GM12891 (cell line): Measurements from ENCODE around the gene COG7.
"Not testable (repeated sequence)": the region's sequence is repeated elsewhere in the genome, so short reads cannot be mapped to it uniquely, and the experiment has no call there.

Source experiments
- DNase-seq: peaks from one replicate; pipeline ENCODE4 v3.0.0; 2011; ENCODE audit warnings: low spot score; ENCODE audit not compliant: insufficient read length
- FAIRE-seq: peaks from 2 replicates; lab custom pipeline; 2011; peaks lifted over from hg19 to GRCh38; lab: Jason Lieb, UNC
- PAX5 ChIP-seq: IDR thresholded peaks from 2 replicates; pipeline ENCODE4 v1.6.1; 2011; ENCODE audit warnings: low read length, moderate library complexity, mild to moderate bottlenecking; ENCODE audit not compliant: insufficient read depth, severe bottlenecking
- POLR2A ChIP-seq: IDR thresholded peaks from 2 replicates; pipeline ENCODE4 v1.6.1; 2011; ENCODE audit warnings: low read depth, low read length, control low read depth
- POLR2AphosphoS5 ChIP-seq: IDR thresholded peaks from 2 replicates; pipeline ENCODE4 v1.6.1; 2011; ENCODE audit warnings: low read depth, low read length, control low read depth
- POU2F2 ChIP-seq: IDR thresholded peaks from 2 replicates; pipeline ENCODE4 v1.6.1; 2011; ENCODE audit warnings: low read depth, mild to moderate bottlenecking, control low read depth, low read length, moderate library complexity
- SPI1 ChIP-seq: IDR thresholded peaks from 2 replicates; pipeline ENCODE4 v1.6.1; 2011; ENCODE audit warnings: low read depth, low read length, control low read depth
- TAF1 ChIP-seq: IDR thresholded peaks from 2 replicates; pipeline ENCODE4 v1.6.1; 2011; ENCODE audit warnings: low read depth, low read length, control low read depth

Gene COG7

DNA sequence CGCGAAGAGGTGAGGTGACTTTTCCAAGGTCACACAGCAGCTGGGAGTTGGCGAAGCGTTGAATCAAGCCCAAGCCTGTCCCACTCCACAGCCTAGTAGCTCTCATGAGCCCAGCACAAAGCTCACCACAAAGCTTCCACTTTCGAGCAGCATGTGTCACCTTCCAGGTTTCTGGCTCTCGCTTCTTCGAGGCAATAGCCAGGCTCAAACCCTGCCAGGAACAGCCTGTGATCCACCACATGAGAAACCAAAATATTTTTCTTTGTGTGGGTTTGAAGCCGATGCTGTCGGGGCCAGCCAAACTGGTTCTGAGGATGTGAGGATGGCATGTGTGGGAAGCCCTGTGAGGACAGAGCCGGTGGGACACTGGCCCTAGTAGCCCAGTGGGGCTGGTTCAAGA lies 68.1 kb downstream of the COG7 start:
- no peak for TF ChIP-seq POU2F2
- no peak for TF ChIP-seq SPI1
- TF ChIP-seq POLR2AphosphoS5: no peak
- no peak for TF ChIP-seq TAF1
- TF ChIP-seq POLR2A: no peak
- TF ChIP-seq PAX5: no peak
- DNase-seq: no peak
- FAIRE-seq: no peak

DNA sequence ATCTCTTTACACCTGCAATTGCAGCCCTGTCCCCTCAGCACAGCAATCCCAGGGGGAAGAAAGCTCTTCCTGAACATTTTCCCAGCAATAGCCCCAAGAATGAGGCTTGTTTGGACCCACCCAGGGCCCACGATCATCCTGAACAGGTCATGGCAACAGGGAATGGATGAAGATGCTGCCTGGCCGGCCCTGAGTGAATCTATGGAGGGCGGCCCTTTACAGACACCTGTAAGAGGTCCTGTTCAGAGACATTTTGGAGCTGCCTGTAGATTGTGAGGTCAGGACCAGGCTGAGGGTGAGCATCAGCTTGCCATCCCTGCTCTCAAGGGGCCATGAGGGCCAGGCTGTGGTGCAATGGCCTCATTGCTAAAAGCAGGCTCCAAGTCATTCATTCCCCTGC lies 69.1 kb downstream of the COG7 start:
- DNase-seq (no peak), FAIRE-seq (no peak)
- TF ChIP-seq POLR2AphosphoS5 (no peak), POU2F2 (no peak), PAX5 (no peak), SPI1 (no peak), POLR2A (no peak), TAF1 (no peak)

DNA sequence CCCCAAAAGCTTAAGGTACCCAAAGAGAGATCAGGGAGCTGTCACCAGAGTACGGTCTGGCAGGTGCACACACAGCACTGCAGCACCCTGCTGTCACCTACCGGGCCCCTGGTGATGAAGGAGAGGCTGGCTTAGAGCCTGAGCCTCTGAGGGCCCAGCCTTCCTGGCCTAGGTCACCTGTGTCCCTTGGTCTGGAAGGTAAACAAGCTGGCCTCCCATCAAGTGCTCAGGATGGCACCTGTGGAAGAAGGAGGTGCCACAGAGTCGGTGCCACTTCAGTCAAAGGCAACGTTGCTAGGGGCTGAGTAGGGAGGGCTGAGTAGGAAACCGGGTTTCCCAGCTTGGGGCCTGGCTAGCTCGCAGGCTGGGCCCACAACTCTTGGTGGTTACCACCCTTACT lies 70.7 kb downstream of the COG7 start:
- no peak for DNase-seq
- TF ChIP-seq POU2F2: no peak
- TF ChIP-seq SPI1: no peak
- no peak for TF ChIP-seq POLR2AphosphoS5
- no peak for TF ChIP-seq TAF1
- no peak for TF ChIP-seq POLR2A
- TF ChIP-seq PAX5: no peak
- peak; percentile 20 for FAIRE-seq

- FAIRE-seq, DNase-seq: not testable (repeated sequence)
These were observed 71.3 kb downstream of the COG7 start for GRCh38 chr16:23381702-23382101.

DNA sequence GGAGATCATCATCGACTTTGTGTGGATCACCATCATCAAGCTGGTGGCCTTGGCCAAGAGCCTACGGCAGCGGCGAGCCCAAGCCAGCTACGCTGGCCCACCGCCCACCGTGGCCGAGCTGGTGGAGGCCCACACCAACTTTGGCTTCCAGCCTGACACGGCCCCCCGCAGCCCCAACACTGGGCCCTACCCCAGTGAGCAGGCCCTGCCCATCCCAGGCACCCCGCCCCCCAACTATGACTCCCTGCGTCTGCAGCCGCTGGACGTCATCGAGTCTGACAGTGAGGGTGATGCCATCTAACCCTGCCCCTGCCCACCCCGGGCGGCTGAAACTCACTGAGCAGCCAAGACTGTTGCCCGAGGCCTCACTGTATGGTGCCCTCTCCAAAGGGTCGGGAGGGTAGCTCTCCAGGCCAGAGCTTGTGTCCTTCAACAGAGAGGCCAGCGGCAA lies 72.5 kb downstream of the COG7 start:
- DNase-seq: no peak
- TF ChIP-seq POLR2A (no peak), PAX5 (no peak), TAF1 (no peak), SPI1 (no peak), POLR2AphosphoS5 (no peak), POU2F2 (no peak)
- FAIRE-seq: no peak

GRCh38 chr16:23379707-23380106 lies 73.3 kb downstream of the COG7 start:
- no peak for FAIRE-seq
- no peak for DNase-seq
- TF ChIP-seq POU2F2 (no peak), TAF1 (no peak), POLR2A (no peak), SPI1 (no peak), POLR2AphosphoS5 (no peak), PAX5 (no peak)

GRCh38 chr16:23378921-23379320 lies 74.1 kb downstream of the COG7 start:
- TF ChIP-seq TAF1: no peak
- no peak for TF ChIP-seq SPI1
- no peak for TF ChIP-seq PAX5
- no peak for TF ChIP-seq POLR2A
- no peak for TF ChIP-seq POU2F2
- no peak for TF ChIP-seq POLR2AphosphoS5
- no peak for FAIRE-seq
- no peak for DNase-seq

GRCh38 chr16:23378256-23378655 lies 74.7 kb downstream of the COG7 start:
- TF ChIP-seq SPI1 (no peak), TAF1 (no peak), POLR2A (no peak), POLR2AphosphoS5 (no peak), POU2F2 (no peak), PAX5 (no peak)
- no peak for FAIRE-seq

GRCh38 chr16:23377071-23377931 lies 75.7 kb downstream of the COG7 start:
- TF ChIP-seq SPI1 (no peak), TAF1 (no peak), POU2F2 (no peak)
- FAIRE-seq: no peak
- no peak for DNase-seq

More at GRCh38 chr16:23378256-23378655, 74.7 kb downstream of the COG7 start:
- no peak for DNase-seq

GRCh38 chr16:23375643-23376042 lies 77.3 kb downstream of the COG7 start:
- TF ChIP-seq SPI1: no peak
- DNase-seq (no peak), FAIRE-seq (no peak)
